GM19372 (cell line): Measurements from ENCODE around the gene ERBB2.
"Not testable (repeated sequence)": the region's sequence is repeated elsewhere in the genome, so short reads cannot be mapped to it uniquely, and the experiment has no call there.

Experiments
- ATAC-seq: cut with Tn5 transposase; IDR thresholded peaks from one replicate; pipeline ENCODE4 v1.9.1; 2021; ENCODE audit warnings: mild to moderate bottlenecking, low read depth, moderate library complexity; ENCODE audit not compliant: unreplicated experiment

The ERBB2 gene

DNA sequence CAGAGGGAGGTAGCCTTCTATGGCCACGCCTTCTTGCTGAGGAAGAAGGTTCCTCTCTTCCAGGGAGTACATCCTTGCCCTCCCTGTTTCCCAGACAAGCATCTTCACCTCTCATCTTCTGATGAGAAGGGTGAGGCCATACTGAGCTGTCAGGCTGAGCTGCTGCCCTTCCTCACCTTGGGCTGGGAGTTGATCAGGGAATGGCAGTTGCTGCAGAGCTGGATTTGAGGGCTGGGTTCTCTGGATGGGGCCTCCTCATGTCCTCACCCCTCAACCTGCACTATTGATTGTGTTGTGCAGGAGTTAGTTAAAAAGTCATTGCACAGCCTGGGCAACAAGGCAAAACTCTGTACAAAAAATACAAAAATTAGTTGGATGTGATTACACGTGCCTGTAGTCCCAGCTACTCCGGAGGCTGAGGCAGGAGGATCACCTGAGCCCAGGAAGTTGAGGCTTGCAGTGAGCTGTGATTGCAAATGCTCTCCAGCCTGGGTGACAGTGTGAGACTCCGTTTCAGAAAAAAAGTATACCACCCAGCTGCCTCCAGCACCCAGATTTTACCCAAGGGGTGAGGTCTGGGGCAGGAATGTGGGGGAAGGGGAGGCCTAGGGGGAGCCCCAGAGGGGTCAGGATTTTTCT is 2.0 kb downstream of the ERBB2 start:
- no peak for ATAC-seq

DNA sequence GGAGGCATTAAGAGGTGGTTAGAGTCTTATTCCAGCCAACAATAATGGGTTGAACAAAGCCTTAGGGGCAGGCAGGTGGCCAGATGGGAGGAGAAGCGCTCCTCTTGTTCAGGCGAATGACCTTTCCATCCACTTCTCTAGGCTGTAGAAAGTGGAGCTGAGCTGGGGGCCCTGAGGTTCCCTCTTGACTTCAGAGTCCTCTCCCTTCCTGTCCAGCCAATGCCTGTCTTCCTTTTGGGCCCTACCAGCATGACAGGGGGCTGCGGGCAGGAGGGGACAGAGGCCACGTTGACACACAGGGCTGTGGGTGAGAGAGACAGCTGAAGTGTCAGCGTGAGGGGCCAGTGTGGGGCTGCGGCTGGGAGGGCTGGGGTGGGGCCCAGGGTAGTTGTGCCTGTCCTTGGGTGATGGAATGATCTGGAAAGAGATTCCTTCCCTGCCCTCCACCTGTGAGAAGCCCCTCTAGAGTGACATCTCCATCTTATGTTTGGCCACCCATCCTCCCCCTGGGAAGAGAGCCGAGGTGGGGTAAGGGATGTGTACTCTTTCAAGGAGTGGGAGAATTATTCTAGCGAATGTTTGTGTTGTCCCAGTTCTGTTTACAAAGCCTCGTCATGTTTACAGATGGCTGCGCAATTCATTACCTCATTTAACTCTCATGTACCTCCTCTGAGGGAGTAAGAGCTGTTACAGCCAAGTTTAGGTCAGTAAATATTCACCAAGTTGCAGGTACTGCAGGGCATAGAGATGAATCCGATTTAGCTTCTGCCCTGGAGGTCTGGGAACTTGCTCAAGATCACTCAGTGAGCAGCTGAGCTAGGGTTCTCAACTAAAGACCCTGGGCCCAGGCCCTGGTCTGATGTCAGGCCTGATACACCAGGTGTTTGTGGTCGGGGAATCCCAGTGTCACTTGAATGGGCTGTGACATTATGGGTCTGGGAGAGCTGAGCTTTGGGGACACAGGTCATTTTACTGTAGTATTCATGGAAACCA is 3.3 kb downstream of the ERBB2 start:
- no peak for ATAC-seq

DNA sequence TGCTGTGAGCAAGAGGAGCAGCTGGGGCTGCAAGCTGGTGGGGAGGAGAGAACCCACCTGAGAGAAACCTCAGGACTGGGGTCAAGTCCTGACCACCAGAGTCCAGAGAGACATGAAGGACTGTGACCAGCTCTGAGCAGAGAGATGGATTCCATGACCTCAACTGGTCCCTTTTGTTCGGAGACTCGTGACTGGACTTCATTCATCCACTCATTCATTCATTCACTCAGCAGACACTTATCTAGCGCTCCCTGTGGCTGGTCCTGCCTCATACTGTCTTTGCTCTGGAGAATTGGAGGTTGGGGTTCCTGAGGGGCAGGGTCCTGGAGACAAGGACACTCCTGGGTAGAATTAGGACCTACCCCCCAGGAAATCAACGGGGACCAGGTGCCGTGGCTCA is 4.0 kb downstream of the ERBB2 start:
- ATAC-seq, result no peak

DNA sequence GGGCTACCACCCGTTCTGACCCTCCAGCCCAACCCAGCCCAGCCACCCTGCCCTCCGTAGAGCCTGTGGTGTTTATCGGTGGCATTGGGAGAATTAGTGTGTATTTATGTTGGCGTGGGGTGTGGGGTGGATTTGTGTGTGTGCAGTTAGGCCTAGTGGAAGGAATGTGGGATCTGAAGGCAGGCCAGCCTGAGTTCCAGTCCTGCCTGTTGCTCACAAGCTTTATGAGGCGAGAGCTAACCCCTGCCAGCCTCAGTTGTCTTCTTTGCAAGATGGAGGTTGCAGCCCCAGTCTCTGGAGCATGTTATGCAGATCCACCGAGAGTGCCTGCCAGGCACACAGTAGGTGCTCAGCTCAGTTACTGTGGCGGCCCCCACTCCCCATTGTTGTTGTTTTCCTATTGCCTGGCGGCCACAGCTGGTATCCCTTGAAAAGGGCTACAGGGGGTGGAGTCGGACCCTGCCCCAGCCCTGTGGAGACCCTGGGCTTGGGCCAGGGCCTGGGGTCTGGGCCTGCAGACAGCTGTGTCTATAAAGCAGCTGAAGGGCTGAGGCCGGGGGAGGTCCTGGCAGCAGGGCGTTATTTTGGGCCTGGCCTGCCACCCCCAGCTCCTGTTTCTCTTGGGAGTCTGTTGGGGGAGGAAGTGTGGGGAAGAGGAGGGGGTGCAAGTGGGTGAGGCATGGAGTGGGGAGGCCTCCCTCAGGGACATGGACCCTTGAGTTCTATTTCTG is 5.1 kb downstream of the ERBB2 start:
- no peak for ATAC-seq

DNA sequence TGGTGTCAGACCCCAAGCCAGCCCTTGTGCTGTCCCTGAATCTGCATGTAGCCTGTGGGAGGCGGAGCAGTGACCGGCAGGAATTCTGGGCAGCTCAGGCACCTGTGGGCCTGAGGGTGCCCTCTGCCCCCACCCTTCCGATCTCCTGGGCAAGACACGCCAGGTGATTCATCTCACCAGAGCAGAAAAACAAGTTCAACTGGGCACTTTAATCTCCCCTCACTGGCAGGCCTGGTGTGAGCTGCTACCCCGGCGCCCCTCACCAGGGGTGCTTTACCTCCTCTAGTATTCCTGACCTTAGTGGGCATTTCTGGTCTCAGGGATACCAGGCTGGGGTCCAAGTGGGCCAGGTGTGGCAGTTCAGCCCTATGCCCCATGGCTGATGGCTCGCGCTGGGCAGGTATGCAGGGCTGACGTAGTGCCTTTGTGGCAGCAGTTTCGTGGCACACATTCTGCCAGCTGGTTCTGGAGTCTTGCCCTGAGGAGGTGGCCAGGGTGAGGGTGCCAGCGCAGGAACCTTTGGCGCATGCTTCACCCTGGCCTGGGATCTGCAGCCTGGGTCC is 6.0 kb downstream of the ERBB2 start:
- no peak for ATAC-seq

DNA sequence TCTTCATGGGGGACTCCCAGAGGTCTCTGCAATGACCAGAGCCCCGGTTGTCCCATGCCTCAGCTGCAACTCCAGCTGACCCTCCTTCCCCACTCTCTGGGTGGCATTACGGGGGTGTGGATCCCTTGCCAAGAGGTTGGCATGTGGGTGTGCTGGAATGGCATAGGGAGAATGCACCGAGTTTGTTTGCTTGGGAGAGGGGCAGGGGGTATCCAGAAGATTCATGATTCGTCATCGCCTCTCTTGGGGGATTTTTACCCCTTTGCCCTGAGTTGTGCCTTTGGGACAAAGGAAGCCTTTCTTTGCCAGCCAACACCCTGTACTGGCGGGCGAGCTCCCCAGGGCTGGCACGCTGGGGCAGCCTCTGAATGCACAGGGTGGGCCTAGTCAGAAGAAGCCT is 6.5 kb downstream of the ERBB2 start:
- no peak for ATAC-seq

DNA sequence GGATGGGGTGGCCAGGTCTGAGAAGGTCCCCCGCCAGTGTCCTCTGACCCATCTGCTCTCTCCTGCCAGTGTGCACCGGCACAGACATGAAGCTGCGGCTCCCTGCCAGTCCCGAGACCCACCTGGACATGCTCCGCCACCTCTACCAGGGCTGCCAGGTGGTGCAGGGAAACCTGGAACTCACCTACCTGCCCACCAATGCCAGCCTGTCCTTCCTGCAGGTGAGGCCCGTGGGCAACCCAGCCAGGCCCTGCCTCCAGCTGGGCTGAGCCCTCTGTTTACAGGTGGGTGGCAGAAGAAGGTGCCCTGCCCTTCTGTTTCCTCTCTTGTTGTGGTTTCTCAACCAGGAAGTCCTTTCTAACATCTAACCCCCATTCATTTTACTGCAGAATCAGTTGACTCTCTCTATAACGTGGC is 7.1 kb downstream of the ERBB2 start:
- ATAC-seq, result no peak

DNA sequence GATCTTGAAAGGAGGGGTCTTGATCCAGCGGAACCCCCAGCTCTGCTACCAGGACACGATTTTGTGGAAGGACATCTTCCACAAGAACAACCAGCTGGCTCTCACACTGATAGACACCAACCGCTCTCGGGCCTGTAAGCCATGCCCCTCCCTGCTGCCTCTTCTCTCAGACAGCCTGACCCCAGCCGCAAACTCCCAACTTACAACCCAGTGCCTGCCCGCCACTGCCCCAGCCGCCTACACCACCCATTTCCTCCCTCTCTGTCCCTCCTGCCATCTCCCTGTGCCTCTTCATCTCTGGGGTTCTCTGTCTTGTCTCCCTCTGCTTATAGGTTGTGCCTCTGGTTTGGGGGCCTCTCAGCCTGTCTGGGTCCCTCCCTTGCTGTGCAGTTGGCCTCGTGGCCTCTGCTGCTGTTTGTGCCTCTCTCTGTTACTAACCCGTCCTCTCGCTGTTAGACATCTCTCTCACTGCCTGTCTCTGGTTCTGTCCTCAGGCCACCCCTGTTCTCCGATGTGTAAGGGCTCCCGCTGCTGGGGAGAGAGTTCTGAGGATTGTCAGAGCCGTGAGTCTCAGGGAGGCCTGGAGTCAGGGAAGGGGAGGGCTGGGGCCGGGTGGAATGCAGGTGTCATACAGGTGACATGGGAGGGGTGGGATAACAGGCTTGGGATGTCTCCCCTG is 9.6 kb downstream of the ERBB2 start:
- ATAC-seq, result no peak

DNA sequence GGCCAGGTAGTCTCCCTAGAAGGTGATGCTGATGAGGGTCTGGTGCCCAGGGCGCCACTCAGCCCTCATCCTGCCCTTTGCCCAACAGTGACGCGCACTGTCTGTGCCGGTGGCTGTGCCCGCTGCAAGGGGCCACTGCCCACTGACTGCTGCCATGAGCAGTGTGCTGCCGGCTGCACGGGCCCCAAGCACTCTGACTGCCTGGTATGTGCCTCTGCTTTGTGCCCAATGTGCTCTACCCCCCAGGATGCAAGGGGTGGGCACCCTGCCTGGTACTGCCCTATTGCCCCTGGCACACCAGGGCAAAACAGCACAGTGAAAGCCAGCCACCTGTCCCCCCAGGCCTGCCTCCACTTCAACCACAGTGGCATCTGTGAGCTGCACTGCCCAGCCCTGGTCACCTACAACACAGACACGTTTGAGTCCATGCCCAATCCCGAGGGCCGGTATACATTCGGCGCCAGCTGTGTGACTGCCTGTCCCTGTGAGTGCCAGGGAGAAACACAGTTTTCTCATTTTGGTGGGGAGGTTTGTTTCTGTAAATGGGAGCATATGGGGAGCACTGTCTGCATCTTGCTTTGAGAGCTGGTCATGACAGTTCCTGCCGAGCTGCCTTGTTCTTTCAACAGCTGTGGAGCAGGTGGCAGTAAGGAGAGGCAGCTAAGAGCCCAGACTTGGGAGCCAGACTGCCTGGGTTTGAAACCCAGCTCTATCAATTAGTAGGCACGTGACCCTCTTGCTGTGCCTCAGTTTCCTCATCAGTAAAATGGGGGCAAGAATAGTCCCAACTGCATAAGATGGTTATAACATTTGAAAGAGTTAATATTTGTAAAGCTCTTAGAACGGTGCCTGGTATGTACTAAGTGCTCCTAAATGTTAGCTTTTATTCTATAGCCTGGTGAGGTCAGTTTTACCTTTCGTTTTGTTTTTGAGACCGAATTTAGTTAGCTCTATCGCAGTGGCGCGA is 10.4 kb downstream of the ERBB2 start:
- ATAC-seq, result no peak

DNA sequence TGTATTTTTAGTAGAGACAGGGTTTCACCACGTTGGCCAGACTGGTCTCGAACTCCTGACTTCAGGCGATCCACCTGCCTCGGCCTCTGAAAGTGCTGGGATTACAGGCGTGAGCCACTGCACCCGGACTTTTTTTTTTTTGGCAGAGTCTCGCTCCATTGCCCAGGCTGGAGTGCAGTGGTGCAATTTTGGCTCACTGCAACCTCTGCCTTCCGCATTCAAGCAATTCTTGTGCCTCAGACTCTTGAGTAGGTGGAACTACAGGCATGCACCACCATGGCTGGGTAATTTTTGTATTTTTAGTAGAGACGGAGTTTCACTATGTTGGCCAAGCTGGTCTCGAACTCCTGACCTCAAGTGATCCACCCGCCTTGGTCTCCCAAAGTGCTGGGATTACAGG is 11.2 kb downstream of the ERBB2 start:
- ATAC-seq, result not testable (repeated sequence)

DNA sequence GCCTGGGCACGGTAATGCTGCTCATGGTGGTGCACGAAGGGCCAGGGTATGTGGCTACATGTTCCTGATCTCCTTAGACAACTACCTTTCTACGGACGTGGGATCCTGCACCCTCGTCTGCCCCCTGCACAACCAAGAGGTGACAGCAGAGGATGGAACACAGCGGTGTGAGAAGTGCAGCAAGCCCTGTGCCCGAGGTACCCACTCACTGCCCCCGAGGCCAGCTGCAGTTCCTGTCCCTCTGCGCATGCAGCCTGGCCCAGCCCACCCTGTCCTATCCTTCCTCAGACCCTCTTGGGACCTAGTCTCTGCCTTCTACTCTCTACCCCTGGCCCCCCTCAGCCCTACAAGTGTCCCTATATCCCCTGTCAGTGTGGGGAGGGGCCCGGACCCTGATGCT is 12.0 kb downstream of the ERBB2 start:
- ATAC-seq, result no peak

DNA sequence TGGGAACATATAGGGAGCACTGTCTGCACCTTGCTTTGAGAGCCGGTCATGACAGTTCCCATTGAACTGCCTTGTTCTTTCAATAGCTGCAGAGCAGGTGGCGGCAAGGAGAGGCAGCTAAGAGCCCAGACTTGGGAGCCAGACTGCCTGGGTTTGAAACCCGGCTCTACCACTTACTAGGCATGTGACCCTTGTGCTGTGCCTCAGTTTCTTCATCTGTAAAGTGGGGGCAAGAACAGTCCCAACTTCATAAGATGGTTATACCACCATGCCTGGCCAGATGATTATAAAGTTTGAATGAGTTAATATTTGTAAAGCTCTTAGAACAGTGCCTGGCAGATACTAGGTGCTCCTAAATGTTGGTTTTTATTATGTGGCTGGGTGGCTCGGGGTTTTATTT is 14.4 kb downstream of the ERBB2 start:
- no peak for ATAC-seq

DNA sequence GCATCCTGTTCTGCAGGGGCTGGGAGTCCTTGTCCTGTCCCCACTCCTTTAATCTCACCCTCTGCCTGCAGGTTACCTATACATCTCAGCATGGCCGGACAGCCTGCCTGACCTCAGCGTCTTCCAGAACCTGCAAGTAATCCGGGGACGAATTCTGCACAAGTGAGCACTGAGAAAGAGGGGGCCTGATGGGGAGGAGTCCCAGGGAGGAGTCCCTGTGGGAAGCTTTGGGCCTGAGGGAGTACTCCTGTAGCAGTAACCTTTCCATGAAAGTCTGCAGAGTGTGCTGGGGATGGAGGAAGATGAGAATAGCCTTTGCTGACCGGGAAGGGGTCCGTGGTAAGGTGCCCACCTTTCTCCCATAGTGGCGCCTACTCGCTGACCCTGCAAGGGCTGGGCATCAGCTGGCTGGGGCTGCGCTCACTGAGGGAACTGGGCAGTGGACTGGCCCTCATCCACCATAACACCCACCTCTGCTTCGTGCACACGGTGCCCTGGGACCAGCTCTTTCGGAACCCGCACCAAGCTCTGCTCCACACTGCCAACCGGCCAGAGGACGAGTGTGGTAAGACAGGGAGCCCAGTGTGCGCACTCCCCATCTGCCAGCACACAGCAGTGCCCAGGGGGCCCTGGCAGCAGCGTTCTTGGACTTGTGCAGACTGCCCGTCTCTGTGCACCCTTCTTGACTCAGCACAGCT is 15.7 kb downstream of the ERBB2 start:
- no peak for ATAC-seq

DNA sequence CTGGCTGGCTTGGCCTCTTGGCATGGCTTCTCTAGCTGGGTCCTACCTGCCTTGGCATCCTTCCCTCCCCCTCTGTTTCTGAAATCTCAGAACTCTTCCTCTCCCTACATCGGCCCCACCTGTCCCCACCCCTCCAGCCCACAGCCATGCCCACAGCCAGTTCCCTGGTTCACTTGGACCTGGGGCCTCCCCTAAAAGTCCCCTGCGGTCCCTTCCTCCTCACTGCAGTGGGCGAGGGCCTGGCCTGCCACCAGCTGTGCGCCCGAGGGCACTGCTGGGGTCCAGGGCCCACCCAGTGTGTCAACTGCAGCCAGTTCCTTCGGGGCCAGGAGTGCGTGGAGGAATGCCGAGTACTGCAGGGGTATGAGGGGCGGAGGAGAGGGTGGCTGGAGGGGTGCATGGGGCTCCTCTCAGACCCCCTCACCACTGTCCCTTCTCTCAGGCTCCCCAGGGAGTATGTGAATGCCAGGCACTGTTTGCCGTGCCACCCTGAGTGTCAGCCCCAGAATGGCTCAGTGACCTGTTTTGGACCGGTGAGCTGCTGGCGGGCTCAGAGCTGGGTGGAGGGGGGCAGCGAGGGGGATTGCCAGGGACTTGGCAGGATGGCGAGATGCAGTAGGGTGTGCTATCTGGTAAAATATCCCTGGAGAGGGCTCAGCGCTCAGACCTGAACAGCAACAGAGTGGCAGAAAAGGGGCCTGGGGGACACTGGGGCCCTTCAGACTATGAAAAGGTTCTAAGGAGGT is 16.4 kb downstream of the ERBB2 start:
- no peak for ATAC-seq

DNA sequence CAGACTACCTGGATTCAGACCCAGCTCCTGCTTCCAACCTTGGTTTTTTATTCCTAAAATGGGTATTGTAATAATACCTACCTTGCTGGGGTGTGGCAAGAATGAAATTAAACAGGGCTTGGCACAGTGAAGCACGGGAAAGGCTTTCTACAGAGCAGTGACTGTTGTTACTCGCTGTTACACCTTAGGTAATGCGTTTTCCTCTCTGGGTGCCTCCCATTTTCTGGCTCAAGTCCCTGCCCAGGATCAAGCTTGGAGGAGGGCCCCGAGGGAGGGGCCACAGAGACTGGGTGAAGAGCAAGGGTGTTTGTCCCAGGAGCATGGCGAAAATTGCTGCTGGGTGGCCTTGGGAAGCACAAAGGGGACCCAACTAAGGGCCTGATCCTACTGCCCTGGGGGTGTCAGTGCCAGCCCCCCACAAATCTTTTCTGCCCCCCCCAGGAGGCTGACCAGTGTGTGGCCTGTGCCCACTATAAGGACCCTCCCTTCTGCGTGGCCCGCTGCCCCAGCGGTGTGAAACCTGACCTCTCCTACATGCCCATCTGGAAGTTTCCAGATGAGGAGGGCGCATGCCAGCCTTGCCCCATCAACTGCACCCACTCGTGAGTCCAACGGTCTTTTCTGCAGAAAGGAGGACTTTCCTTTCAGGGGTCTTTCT is 17.1 kb downstream of the ERBB2 start:
- ATAC-seq, result no peak

DNA sequence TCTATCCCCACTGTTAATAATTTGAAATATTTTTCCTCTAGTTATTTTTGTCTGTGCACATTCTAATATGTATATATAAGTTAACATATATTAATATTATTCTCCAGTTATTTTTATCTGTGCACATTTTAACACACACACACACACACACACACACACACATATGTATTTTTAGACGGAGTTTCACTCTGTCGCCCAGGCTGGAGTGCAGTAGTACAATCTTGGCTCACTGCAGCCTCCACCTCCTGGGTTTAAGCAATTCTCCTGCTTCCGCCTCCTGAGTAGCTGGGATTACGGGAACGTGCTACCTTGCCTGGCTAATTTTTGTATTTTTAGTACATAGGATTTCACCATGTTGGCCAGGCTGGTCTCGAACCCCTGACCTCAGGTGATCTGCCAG is 17.8 kb downstream of the ERBB2 start:
- no peak for ATAC-seq

DNA sequence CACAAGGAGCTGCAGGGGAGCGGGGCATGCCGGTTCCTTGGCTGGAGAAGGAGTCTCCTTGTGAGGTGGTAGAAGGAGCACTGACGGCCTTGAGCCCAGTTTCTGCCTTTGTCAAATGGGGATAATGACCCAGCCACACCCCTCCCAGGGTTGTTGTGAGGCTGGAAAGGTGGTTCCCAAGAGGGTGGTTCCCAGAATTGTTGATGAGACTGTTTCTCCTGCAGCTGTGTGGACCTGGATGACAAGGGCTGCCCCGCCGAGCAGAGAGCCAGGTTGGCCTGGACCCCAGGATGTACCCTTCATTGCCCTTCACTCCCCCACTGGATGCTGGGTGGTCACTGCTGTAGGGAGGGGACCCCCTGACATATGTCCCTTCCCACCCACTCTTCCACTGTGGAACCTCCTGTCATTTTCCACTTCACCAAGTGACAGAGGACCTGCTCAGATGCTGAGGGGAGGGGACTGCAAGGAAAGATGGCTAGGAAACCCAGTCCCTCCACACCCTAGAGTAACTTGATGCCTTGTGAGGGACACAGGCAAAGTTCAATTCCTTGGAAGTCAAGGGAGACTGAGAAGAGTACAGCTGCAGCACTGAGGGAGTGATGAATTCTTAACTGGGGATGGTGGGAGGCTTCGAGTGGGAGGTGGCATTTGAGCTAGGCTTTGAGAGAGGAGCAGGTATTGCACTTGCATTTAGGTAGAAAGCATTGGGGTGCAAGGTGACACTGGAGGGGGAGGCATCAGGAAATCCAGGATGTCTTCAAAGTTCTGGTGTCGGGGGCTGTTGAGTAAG is 19.9 kb downstream of the ERBB2 start:
- no peak for ATAC-seq
